Measurements from ENCODE around the gene SLC4A2. TPM values are rescaled to one million over a fixed set of nuclear protein-coding genes. Genes with fewer than 3 reads are reported as not detected.

SLC4A2 gene
- total RNA-seq, 5 donors from 2014 or later (not counting 1 experiment from before 2014, with no cell fraction given) = 52.0 to 91.5 (median 74.4) TPM

- Histone ChIP-seq H3K9me3 (no peaks in the 10 kb centered on the region), H3K4me1 (ENCODE audit: control insufficient read depth in 1 of 2, extremely low read depth in 1 of 2, insufficient read depth in 2 of 2, low read length in 2 of 2) (peaks cover 11 to 44% of the 10 kb centered on the region in 2 experiments), H3K27ac (ENCODE audit: low read length) (no peak overlapping the region), H3K4me3 (ENCODE audit: control insufficient read depth in 1 of 2, extremely low read depth in 1 of 2, low read length in 1 of 2) (no peak overlapping the region), H3K36me3 (ENCODE audit: control insufficient read depth in 2 of 2, extremely low read depth in 1 of 2, insufficient read depth in 1 of 2, low read length in 1 of 2) (peaks cover 20 to 32% of the 10 kb centered on the region in 2 donors), H3K27me3 (replicated peaks in 1 of 2; ENCODE audit: control insufficient read depth in 2 of 2, extremely low read depth in 1 of 2, insufficient read depth in 2 of 2, low read length in 1 of 2) (no peaks in the 10 kb centered on the region)
- no peaks in the 10 kb centered on the region for H3K9me3 Mint-ChIP-seq
- ChIA-PET CTCF (interaction anchor here in 1 of 2 donors (0.6 kb wide), 1 partner anchor 100 kb away, joined by 5 read pairs; no protein-coding TSS in a partner anchor), POLR2A (interaction anchor here in 1 of 2 donors (0.6 kb wide), 1 partner anchor 22 kb away, joined by 4 read pairs; no protein-coding TSS in a partner anchor)
- H3K27ac Mint-ChIP-seq = peak overlapping the region; percentile 2 to 71
- DNase-seq = no peak
- ATAC-seq (replicated peaks in 1 of 4) = no peak
- H3K4me3 Mint-ChIP-seq = peak overlapping the region; percentile 79 to 85 (median 80)
- H3K27me3 Mint-ChIP-seq = no peaks in the 10 kb centered on the region
- H3K4me1 Mint-ChIP-seq = peaks cover 18 to 34% (median 25%) of the 10 kb centered on the region in 3 donors
- peaks cover 13% of the 10 kb centered on the region for H3K36me3 Mint-ChIP-seq
- WGBS (ENCODE audit: insufficient coverage) = 78% methylated on average over 22 of the region's 22 CpGs
Observed at GRCh38 chr7:151078233-151079040, 19.0 kb downstream of the SLC4A2 start.

- Mint-ChIP-seq H3K36me3 (peaks cover 13% of the 10 kb centered on the region), H3K4me3 (peak overlapping the region; percentile 79 to 85 (median 80)), H3K27me3 (no peaks in the 10 kb centered on the region), H3K9me3 (no peaks in the 10 kb centered on the region), H3K27ac (peak overlapping the region in 1 of 2 donors; percentile 82), H3K4me1 (peaks cover 26 to 37% (median 27%) of the 10 kb centered on the region in 3 donors)
- Histone ChIP-seq H3K36me3 (ENCODE audit: control insufficient read depth in 2 of 2, extremely low read depth in 1 of 2, insufficient read depth in 1 of 2, low read length in 1 of 2) (peaks cover 14 to 22% of the 10 kb centered on the region in 2 donors), H3K4me3 (ENCODE audit: control insufficient read depth in 1 of 2, extremely low read depth in 1 of 2, low read length in 1 of 2) (peak overlapping the region; percentile 77 to 90), H3K4me1 (ENCODE audit: control insufficient read depth in 1 of 2, extremely low read depth in 1 of 2, insufficient read depth in 2 of 2, low read length in 2 of 2) (peaks cover 15 to 54% of the 10 kb centered on the region in 2 experiments), H3K27me3 (replicated peaks in 1 of 2; ENCODE audit: control insufficient read depth in 2 of 2, extremely low read depth in 1 of 2, insufficient read depth in 2 of 2, low read length in 1 of 2) (no peaks in the 10 kb centered on the region), H3K27ac (ENCODE audit: low read length) (peak overlapping the region; percentile 64), H3K9me3 (no peaks in the 10 kb centered on the region)
- ChIA-PET CTCF (no interaction called here), POLR2A (no interaction called here)
- ATAC-seq (replicated peaks in 1 of 4) (no peak), DNase-seq (no peak)
- WGBS (ENCODE audit: insufficient coverage) = 97% methylated on average over 21 of the region's 27 CpGs
Observed at GRCh38 chr7:151079199-151079910, 20.0 kb downstream of the SLC4A2 start.

- peaks cover 2 to 4% of the 10 kb centered on the region in 2 donors for H3K27me3 Mint-ChIP-seq
- DNase-seq (no peak), ATAC-seq (replicated peaks in 1 of 4) (peak in 3 of 4 experiments; percentile 0 to 8 (median 1))
- H3K27me3 ChIP-seq (replicated peaks in 1 of 2; ENCODE audit: control insufficient read depth in 2 of 2, extremely low read depth in 1 of 2, insufficient read depth in 2 of 2, low read length in 1 of 2) = no peaks in the 10 kb centered on the region
- peaks cover 15 to 60% of the 10 kb centered on the region in 2 experiments for H3K4me1 ChIP-seq (ENCODE audit: control insufficient read depth in 1 of 2, extremely low read depth in 1 of 2, insufficient read depth in 2 of 2, low read length in 2 of 2)
- peaks cover 9% of the 10 kb centered on the region for H3K36me3 Mint-ChIP-seq
- ChIA-PET POLR2A (no interaction called here), CTCF (interaction anchor here in 1 of 2 donors (1.0 to 1.2 kb wide), 3 partner anchors 21 to 62 kb away, joined by 3 to 6 read pairs (median 5); partner anchors contain the start of genes ABCB8 and SLC4A2)
- no peaks in the 10 kb centered on the region for H3K9me3 ChIP-seq
- peak overlapping the region; percentile 73 to 82 for H3K27ac Mint-ChIP-seq
- peak overlapping the region; percentile 77 to 90 for H3K4me3 ChIP-seq (ENCODE audit: control insufficient read depth in 1 of 2, extremely low read depth in 1 of 2, low read length in 1 of 2)
- peak overlapping the region; percentile 79 to 85 (median 80) for H3K4me3 Mint-ChIP-seq
- no peaks in the 10 kb centered on the region for H3K9me3 Mint-ChIP-seq
- H3K4me1 Mint-ChIP-seq = peaks cover 31 to 42% (median 34%) of the 10 kb centered on the region in 3 donors
- H3K36me3 ChIP-seq (ENCODE audit: control insufficient read depth in 2 of 2, extremely low read depth in 1 of 2, insufficient read depth in 1 of 2, low read length in 1 of 2) = peaks cover 7 to 16% of the 10 kb centered on the region in 2 donors
- WGBS (ENCODE audit: insufficient coverage) = under 1% methylated on average over 28 of the region's 31 CpGs
- H3K27ac ChIP-seq (ENCODE audit: low read length) = peak overlapping the region; percentile 64
Observed at GRCh38 chr7:151080067-151080521, 20.7 kb downstream of the SLC4A2 start.

- peak; percentile 67 to 92 (median 85) for DNase-seq
- peak within 1 kb of the TSS; percentile 77 to 90 for H3K4me3 ChIP-seq (ENCODE audit: control insufficient read depth in 1 of 2, extremely low read depth in 1 of 2, low read length in 1 of 2)
- H3K36me3 ChIP-seq (ENCODE audit: control insufficient read depth in 2 of 2, extremely low read depth in 1 of 2, insufficient read depth in 1 of 2, low read length in 1 of 2) = peaks cover 4 to 11% of the 10 kb centered on the region in 2 donors
- H3K4me1 Mint-ChIP-seq = peaks cover 36 to 47% (median 39%) of the 10 kb centered on the region in 3 donors
- POLR2A ChIA-PET = no interaction called here
- peak within 1 kb of the TSS; percentile 80 to 89 (median 85) for H3K4me3 Mint-ChIP-seq
- peak; percentile 75 to 89 (median 86) for ATAC-seq (replicated peaks in 1 of 4)
- H3K9me3 Mint-ChIP-seq = no peaks in the 10 kb centered on the region
- CTCF ChIA-PET = interaction anchor here in 1 of 2 donors (0.5 to 1.2 kb wide), 4 partner anchors 22 to 139 kb away, joined by 3 to 6 read pairs (median 4); partner anchors contain the start of genes ABCB8 and SLC4A2
- H3K4me1 ChIP-seq (ENCODE audit: control insufficient read depth in 1 of 2, extremely low read depth in 1 of 2, insufficient read depth in 2 of 2, low read length in 2 of 2) = peaks cover 15 to 66% of the 10 kb centered on the region in 2 experiments
- H3K27me3 Mint-ChIP-seq = peaks cover 4 to 7% of the 10 kb centered on the region in 2 donors
- H3K36me3 Mint-ChIP-seq = peaks cover 7% of the 10 kb centered on the region
- peak within 1 kb of the TSS; percentile 79 to 82 for H3K27ac Mint-ChIP-seq
- 2% methylated on average over 66 of the region's 66 CpGs for WGBS (ENCODE audit: insufficient coverage)
- peaks cover 0 to under 1% of the 10 kb centered on the region in 2 experiments for H3K27me3 ChIP-seq (replicated peaks in 1 of 2; ENCODE audit: control insufficient read depth in 2 of 2, extremely low read depth in 1 of 2, insufficient read depth in 2 of 2, low read length in 1 of 2)
- H3K27ac ChIP-seq (ENCODE audit: low read length) = peak within 1 kb of the TSS; percentile 80
- H3K9me3 ChIP-seq = no peaks in the 10 kb centered on the region
Observed at GRCh38 chr7:151080522-151081169, 21.3 kb downstream of the SLC4A2 start, which contains the start of gene FASTK. TSS of gene FASTK (minus strand) at chr7:151080809. CDS start at chr7:151080766, 43 bp downstream.

- DNase-seq (peak in 1 of 35 experiments; percentile 14), ATAC-seq (replicated peaks in 1 of 4) (no peak)
- no peaks in the 10 kb centered on the region for H3K36me3 Mint-ChIP-seq
- peaks cover 4 to 7% of the 10 kb centered on the region in 2 donors for H3K27me3 Mint-ChIP-seq
- peak overlapping the region; percentile 80 for H3K27ac ChIP-seq (ENCODE audit: low read length)
- CTCF ChIA-PET = interaction anchor here in 1 of 2 donors (0.5 to 1.2 kb wide), 4 partner anchors 23 to 139 kb away, joined by 3 to 6 read pairs (median 4); partner anchors contain the start of genes ABCB8 and SLC4A2
- 69% methylated on average over 42 of the region's 64 CpGs for WGBS (ENCODE audit: insufficient coverage)
- H3K9me3 Mint-ChIP-seq = no peaks in the 10 kb centered on the region
- H3K4me1 ChIP-seq (ENCODE audit: control insufficient read depth in 1 of 2, extremely low read depth in 1 of 2, insufficient read depth in 2 of 2, low read length in 2 of 2) = peaks cover 17 to 70% of the 10 kb centered on the region in 2 experiments
- no peaks in the 10 kb centered on the region for H3K9me3 ChIP-seq
- POLR2A ChIA-PET = no interaction called here
- no peak overlapping the region for H3K27ac Mint-ChIP-seq
- peaks cover 0 to 6% of the 10 kb centered on the region in 2 donors for H3K36me3 ChIP-seq (ENCODE audit: control insufficient read depth in 2 of 2, extremely low read depth in 1 of 2, insufficient read depth in 1 of 2, low read length in 1 of 2)
- H3K4me3 Mint-ChIP-seq = peak overlapping the region; percentile 52 to 89 (median 85)
- H3K4me1 Mint-ChIP-seq = peaks cover 38 to 50% (median 43%) of the 10 kb centered on the region in 3 donors
- peaks cover 0 to 5% of the 10 kb centered on the region in 2 experiments for H3K27me3 ChIP-seq (replicated peaks in 1 of 2; ENCODE audit: control insufficient read depth in 2 of 2, extremely low read depth in 1 of 2, insufficient read depth in 2 of 2, low read length in 1 of 2)
- H3K4me3 ChIP-seq (ENCODE audit: control insufficient read depth in 1 of 2, extremely low read depth in 1 of 2, low read length in 1 of 2) = peak overlapping the region; percentile 57 to 90
Observed at GRCh38 chr7:151081170-151082101, 22.0 kb downstream of the SLC4A2 start.
